Measurements from ENCODE around the gene RBCK1. TPM values are rescaled to one million over a fixed set of nuclear protein-coding genes. Genes with fewer than 3 reads are reported as not detected.

The RBCK1 gene
- total RNA-seq, 1 experiment from 2014 or later = 46.8 TPM

DNA sequence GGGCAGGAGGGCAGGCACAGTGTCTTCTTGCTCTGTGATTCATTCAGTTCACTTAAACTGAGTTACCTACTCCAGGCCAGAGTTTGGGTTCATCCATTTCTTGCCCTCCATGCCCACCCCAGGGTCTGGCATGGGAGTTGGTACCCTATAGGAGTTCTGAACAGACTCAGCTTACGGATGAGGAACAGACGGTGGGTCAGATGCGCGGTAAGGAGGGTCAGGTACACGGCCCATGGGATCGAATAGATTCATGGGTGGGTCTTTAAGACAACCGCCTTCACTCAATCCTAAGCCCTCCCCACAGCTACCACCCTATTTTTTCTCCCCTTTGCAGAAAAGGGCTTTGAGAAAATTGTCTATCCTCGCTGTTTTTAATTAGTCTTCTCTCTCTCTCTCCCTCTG, 40.6 kb upstream of the RBCK1 start:
- no peaks in the 10 kb centered on the region for H3K36me3 Mint-ChIP-seq (ENCODE audit: insufficient read depth in 1 of 3, low read depth in 3 of 3)
- Histone ChIP-seq H3K9ac (ENCODE audit: extremely low read depth, insufficient read length, low read length) (no peak overlapping the region), H3K56ac (ENCODE audit: insufficient read length, low read depth, low read length) (no peak overlapping the region), H2BK20ac (ENCODE audit: low read depth, low read length, poor library complexity, severe bottlenecking) (no peak overlapping the region), H2BK120ac (ENCODE audit: low read depth, low read length, poor library complexity, severe bottlenecking) (no peak overlapping the region), H3K4me2 (ENCODE audit: insufficient read depth, insufficient read length, low read length) (no peak overlapping the region), H2AK5ac (ENCODE audit: insufficient read length, low read length) (no peak overlapping the region), H3K14ac (ENCODE audit: insufficient read depth, low read length) (no peak overlapping the region; the same call in 1 of the 2 replicates), H2BK5ac (ENCODE audit: insufficient read length, low read length) (no peak overlapping the region), H2BK12ac (ENCODE audit: insufficient read length, low read depth, low read length) (no peak overlapping the region), H3K23ac (ENCODE audit: insufficient read length, low read depth, low read length) (no peak overlapping the region), H3K4me1 (ENCODE audit: insufficient read depth, low read length) (no peaks in the 10 kb centered on the region), H3K18ac (ENCODE audit: insufficient read length, low read depth, low read length) (no peak overlapping the region), H4K8ac (replicated peaks; ENCODE audit: insufficient read length, low read depth, low read length) (no peak overlapping the region), H3K79me1 (ENCODE audit: insufficient read depth, low read depth, low read length, poor library complexity, severe bottlenecking) (no peaks in the 10 kb centered on the region), H3T11ph (ENCODE audit: low read length) (no peak overlapping the region), H3K4ac (ENCODE audit: low read depth, low read length) (no peak overlapping the region), H3K23me2 (ENCODE audit: insufficient read length, low read depth, low read length, poor library complexity, severe bottlenecking) (no peaks in the 10 kb centered on the region), H4K20me1 (ENCODE audit: control insufficient read depth, insufficient read depth, insufficient read length) (peaks cover 3% of the 10 kb centered on the region), H3K79me2 (ENCODE audit: insufficient read depth, low read length) (no peaks in the 10 kb centered on the region), H4K91ac (ENCODE audit: insufficient read length, low read depth, low read length) (no peak overlapping the region), H2AFZ (ENCODE audit: low read length) (no peak overlapping the region), H3K27ac (ENCODE audit: insufficient read length, low read depth, low read length) (no peak overlapping the region), H3K27me3 (ENCODE audit: insufficient read depth, low read length) (no peaks in the 10 kb centered on the region), H3K9me3 (ENCODE audit: control insufficient read depth, low read depth, low read length) (no peaks in the 10 kb centered on the region), H4K5ac (ENCODE audit: insufficient read length, low read depth, low read length) (no peak overlapping the region), H2BK15ac (ENCODE audit: low read depth, low read length) (no peak overlapping the region)
- WGBS (ENCODE audit: extremely low coverage, insufficient read length, low lambda C conversion rate) = no CpG with 5 or more reads among the region's 8 CpGs
- no peak for DNase-seq
- H3K9me3 Mint-ChIP-seq = no peaks in the 10 kb centered on the region
- TF ChIP-seq, protein P1, sequence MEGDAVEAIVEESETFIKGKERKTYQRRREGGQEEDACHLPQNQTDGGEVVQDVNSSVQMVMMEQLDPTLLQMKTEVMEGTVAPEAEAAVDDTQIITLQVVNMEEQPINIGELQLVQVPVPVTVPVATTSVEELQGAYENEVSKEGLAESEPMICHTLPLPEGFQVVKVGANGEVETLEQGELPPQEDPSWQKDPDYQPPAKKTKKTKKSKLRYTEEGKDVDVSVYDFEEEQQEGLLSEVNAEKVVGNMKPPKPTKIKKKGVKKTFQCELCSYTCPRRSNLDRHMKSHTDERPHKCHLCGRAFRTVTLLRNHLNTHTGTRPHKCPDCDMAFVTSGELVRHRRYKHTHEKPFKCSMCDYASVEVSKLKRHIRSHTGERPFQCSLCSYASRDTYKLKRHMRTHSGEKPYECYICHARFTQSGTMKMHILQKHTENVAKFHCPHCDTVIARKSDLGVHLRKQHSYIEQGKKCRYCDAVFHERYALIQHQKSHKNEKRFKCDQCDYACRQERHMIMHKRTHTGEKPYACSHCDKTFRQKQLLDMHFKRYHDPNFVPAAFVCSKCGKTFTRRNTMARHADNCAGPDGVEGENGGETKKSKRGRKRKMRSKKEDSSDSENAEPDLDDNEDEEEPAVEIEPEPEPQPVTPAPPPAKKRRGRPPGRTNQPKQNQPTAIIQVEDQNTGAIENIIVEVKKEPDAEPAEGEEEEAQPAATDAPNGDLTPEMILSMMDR (conservative IDR thresholded peaks at IDR 0.05) = no peak
- peaks cover 13 to 15% of the 10 kb centered on the region in 2 experiments for H3K4me1 Mint-ChIP-seq
- no peak overlapping the region for H3K4me3 Mint-ChIP-seq
- H3K27ac Mint-ChIP-seq = no peak overlapping the region
- peaks cover 5% of the 10 kb centered on the region for H3K27me3 Mint-ChIP-seq (ENCODE audit: low read depth)

Measured in H9 (cell line).